Right atrium auricular region (tissue), 2 donors: ENCODE data around the gene DLG2. TPM values are rescaled to one million over a fixed set of nuclear protein-coding genes. Genes with fewer than 3 reads are reported as not detected.

ENCODE experiments used
- DNase-seq: peaks from one replicate; pipeline ENCODE4 v3.0.0-alpha.2; 2019; ENCODE audit warnings: low spot score
- H3K27ac ChIP-seq, 2 donors: fragments of 200-600 bp; sonication (generic); 1 replicate in 1 of 2; 2 replicates in 1 of 2; pipeline ENCODE4 v1.5.1; 2016 to 2019
- H3K27me3 ChIP-seq, 2 donors: fragments of 200-600 bp; sonication (generic); one replicate each; pipeline versions ENCODE4 v1.5.1 to v1.6.0; 2017 to 2019
- H3K36me3 ChIP-seq: fragments of 200-600 bp; sonication (generic); one replicate; pipeline ENCODE4 v1.5.1; 2016
- H3K4me1 ChIP-seq, 2 donors: fragments of 200-600 bp; sonication (generic); one replicate each; pipeline versions ENCODE4 v1.5.1 to v1.6.0; 2017 to 2019
- H3K4me3 ChIP-seq, 2 donors: fragments of 200-600 bp; sonication (generic); 1 replicate in 1 of 2; 2 replicates in 1 of 2; pipeline ENCODE4 v1.5.1; 2017 to 2019; ENCODE audit warnings: mild to moderate bottlenecking in 1 of 2, moderate library complexity in 1 of 2
- H3K9me3 ChIP-seq, 2 donors: fragments of 200-600 bp; sonication (generic); one replicate each; pipeline ENCODE4 v1.5.1; 2019
- total RNA-seq, 2 donors: library from RNA; depleted of rRNA; stranded (reverse); fragments of >200 nt; gene quantifications; one replicate each; pipeline ENCODE4 v1.1.0, GENCODE V29; 2016
- TF ChIP-seq, protein P1 (sequence below), 2 donors: fragments of 200-600 bp; sonication (generic); IDR thresholded peaks; one replicate each; pipeline ENCODE4 v1.5.1; 2019; ENCODE audit warnings: antibody characterized with exemption in 2 of 2

DLG2 gene
- total RNA-seq, 2 donors from 2014 or later, result 6.6 to 6.7 TPM

DNA sequence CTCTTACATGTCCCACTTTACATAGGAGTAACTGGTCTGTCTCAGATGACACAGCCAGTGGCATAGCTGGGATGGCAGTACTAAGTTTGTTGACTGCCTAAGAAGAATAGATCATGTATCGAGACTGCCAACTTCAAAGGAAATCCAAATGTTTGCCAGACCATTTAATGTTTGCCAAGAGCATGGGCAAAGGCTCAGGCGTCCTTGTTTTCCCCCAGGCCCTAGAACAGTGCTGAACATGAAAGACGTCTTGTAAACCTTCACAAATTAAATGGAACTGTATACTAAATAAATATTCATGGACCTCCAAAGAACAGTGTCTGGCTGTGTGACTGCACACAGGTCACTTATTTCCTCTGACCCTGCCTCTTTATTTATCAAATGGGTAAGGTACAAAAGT lies 2106.3 kb downstream of the DLG2 start:
- Histone ChIP-seq H3K4me1 (no peaks in the 10 kb centered on the region), H3K9me3 (no peaks in the 10 kb centered on the region), H3K4me3 (no peak overlapping the region), H3K27ac (no peak overlapping the region), H3K36me3 (no peaks in the 10 kb centered on the region), H3K27me3 (no peaks in the 10 kb centered on the region)
- no peak for DNase-seq
- TF ChIP-seq, protein P1, sequence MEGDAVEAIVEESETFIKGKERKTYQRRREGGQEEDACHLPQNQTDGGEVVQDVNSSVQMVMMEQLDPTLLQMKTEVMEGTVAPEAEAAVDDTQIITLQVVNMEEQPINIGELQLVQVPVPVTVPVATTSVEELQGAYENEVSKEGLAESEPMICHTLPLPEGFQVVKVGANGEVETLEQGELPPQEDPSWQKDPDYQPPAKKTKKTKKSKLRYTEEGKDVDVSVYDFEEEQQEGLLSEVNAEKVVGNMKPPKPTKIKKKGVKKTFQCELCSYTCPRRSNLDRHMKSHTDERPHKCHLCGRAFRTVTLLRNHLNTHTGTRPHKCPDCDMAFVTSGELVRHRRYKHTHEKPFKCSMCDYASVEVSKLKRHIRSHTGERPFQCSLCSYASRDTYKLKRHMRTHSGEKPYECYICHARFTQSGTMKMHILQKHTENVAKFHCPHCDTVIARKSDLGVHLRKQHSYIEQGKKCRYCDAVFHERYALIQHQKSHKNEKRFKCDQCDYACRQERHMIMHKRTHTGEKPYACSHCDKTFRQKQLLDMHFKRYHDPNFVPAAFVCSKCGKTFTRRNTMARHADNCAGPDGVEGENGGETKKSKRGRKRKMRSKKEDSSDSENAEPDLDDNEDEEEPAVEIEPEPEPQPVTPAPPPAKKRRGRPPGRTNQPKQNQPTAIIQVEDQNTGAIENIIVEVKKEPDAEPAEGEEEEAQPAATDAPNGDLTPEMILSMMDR (IDR thresholded peaks at IDR 0.05), result no peak

DNA sequence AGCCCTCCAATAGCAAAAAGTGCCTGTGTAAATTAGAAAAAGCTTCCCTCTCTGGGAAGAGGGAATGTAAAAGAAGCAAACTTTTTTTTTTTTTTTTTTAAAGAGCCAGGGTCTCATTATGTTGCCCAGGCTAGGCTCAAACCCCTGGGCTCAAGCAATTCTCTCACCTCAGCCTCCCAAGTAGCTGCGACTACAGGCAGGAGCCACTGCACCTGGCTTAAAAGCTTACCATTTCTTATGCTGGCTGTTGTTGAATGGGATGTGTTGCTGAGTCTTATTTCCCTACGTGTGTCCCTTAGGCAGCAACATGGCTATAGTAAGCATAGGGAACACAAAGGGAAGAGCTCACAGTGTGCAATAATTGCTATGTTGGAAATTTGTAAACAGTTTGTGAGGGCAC lies 2115.5 kb downstream of the DLG2 start:
- no peak overlapping the region for H3K27ac ChIP-seq
- H3K4me1 ChIP-seq, result no peaks in the 10 kb centered on the region
- H3K9me3 ChIP-seq, result no peaks in the 10 kb centered on the region
- H3K4me3 ChIP-seq, result no peak overlapping the region
- DNase-seq, result no peak
- no peaks in the 10 kb centered on the region for H3K27me3 ChIP-seq
- H3K36me3 ChIP-seq, result no peaks in the 10 kb centered on the region
- TF ChIP-seq, protein P1 (IDR thresholded peaks at IDR 0.05), result no peak

DNA sequence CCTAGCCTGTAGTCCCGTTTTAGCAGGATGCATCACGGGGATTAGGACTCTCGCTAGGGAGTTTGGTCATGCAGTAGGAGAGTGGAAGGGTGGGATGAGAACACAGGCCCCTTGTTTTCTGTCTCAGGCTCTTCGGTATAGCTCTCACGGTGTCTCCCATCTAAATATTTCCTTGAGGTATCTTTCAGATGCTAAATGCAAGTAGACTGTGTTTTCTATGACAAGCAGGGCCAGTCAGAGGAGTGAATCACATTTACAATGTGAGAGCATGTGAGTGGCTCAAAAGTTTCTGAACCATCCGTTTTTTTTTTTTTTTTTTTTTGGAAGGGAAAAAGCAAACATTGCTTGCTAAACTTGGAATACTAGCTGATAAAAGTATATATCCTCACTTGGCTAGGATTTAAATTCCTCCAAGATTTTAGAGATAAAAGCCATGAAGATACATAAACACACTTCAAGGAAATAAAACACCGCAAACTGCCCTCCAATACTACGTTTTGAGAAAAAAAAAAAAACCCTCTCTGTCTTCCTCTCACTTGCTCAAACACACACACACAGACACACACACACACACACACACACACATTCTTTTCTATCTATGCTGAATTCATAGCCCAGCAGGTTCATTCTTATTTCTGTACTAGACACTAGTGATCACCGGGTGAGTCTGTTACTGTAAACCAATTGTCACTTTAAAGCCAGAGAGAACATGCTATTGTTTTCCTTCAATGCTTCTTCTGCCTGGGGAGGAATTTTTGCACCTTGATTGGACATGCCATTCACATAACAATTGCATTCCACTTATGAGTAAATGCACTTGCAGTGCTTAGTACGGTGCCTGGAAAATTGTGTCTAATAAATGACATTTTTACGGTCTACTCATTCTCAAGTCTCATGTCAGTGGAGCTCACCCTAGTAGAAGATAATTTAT lies 2116.3 kb downstream of the DLG2 start:
- no peak overlapping the region for H3K27ac ChIP-seq
- no peak overlapping the region for H3K4me3 ChIP-seq
- no peaks in the 10 kb centered on the region for H3K27me3 ChIP-seq
- H3K4me1 ChIP-seq, result no peaks in the 10 kb centered on the region
- no peaks in the 10 kb centered on the region for H3K36me3 ChIP-seq
- no peak for DNase-seq
- TF ChIP-seq, protein P1 (IDR thresholded peaks at IDR 0.05), result no peak
- no peaks in the 10 kb centered on the region for H3K9me3 ChIP-seq

DNA sequence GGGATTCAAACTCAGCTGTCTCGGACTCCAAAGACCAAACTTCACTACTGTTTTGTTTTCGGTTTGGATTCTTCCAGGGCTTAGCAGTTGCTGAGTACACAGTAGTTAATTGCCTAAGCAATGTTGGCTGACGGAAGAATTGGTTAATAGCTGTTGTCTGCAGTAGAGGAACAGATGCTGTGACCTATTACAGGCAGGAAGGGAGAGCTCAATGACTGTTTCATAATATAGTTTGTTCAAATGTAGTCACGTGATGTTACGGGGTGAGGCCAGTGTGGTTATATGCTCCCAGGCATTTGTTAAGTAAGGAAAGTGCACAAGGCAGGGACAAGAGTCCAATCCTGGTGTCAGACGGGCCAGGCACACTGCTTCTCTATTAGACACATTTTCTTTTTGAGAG lies 2118.3 kb downstream of the DLG2 start:
- TF ChIP-seq, protein P1 (IDR thresholded peaks at IDR 0.05), result no peak
- Histone ChIP-seq H3K36me3 (no peaks in the 10 kb centered on the region), H3K27me3 (no peaks in the 10 kb centered on the region), H3K9me3 (no peaks in the 10 kb centered on the region), H3K4me1 (no peaks in the 10 kb centered on the region), H3K4me3 (no peak overlapping the region), H3K27ac (no peak overlapping the region)
- DNase-seq, result no peak

DNA sequence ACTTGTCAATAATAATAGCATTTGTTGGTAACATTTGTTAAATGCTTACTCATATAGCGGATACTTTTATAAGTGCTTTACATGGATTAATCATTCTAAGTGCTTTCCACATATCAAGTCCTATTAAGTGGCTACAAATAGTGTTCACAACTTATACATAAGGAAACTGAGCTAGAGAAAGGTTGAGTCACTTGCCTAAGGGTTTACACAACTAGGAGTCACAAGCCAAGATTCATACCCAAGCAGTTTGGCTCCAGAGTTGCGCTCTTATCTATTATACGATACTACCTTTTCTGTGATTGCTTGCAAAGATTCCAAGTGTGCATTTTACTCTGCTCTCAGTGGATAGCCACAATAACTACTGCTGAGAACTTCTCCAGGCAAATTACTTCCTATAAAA lies 2125.1 kb downstream of the DLG2 start:
- no peak overlapping the region for H3K27ac ChIP-seq
- no peaks in the 10 kb centered on the region for H3K27me3 ChIP-seq
- TF ChIP-seq, protein P1 (IDR thresholded peaks at IDR 0.05), result no peak
- H3K4me1 ChIP-seq, result no peaks in the 10 kb centered on the region
- H3K4me3 ChIP-seq, result no peak overlapping the region
- H3K36me3 ChIP-seq, result no peaks in the 10 kb centered on the region
- no peaks in the 10 kb centered on the region for H3K9me3 ChIP-seq
- no peak for DNase-seq
